Gastroesophageal sphincter (tissue), 3 donors: Measurements from ENCODE around the gene PHACTR1.

ENCODE experiments used
- EP300 ChIP-seq: sonication (generic); formaldehyde crosslinking; IDR thresholded peaks from one replicate; pipeline ENCODE4 v1.6.1; 2017; ENCODE audit warnings: antibody characterized with exemption, mild to moderate bottlenecking
- POLR2A ChIP-seq, 2 donors: fragments of 450-650 bp; IDR thresholded peaks; one replicate each; pipeline ENCODE4 v1.6.1; 2017; ENCODE audit warnings: antibody characterized with exemption in 2 of 2, mild to moderate bottlenecking in 2 of 2, moderate library complexity in 1 of 2
- POLR2AphosphoS5 ChIP-seq: sonication (generic); formaldehyde crosslinking; IDR thresholded peaks from one replicate; pipeline ENCODE4 v1.6.1; 2017; ENCODE audit warnings: antibody characterized with exemption
- TF ChIP-seq, protein P1 (sequence below), 4 experiments: fragments of 200-600 bp in 2 of 4; fragments of 450-650 bp in 2 of 4; sonication (generic) in 1 of 4; IDR thresholded peaks; one replicate each; pipeline ENCODE4 v1.5.1; 2017 to 2019; ENCODE audit warnings: antibody characterized with exemption in 4 of 4, mild to moderate bottlenecking in 2 of 4, moderate library complexity in 2 of 4

DNA sequence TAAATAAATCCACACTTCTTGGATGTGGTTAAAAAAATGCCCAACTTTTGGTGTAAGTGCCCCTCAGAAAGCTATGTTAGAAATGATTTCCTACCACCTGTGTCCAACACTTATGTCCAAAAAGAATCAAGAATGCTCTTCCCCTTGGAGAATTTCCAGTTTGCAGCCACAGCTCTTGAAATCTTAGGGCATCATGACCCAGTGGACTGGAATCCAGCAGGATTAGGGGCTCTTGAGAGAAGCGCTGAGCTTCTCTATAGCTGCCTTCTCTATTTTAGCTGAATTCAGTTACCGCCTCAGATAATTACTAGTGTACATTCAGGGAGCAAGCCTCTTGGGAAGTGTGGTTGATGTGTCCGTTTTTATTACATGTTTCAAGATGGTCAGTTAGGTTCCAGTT lies 2.5 kb downstream of the PHACTR1 start:
- TF ChIP-seq, protein P1, sequence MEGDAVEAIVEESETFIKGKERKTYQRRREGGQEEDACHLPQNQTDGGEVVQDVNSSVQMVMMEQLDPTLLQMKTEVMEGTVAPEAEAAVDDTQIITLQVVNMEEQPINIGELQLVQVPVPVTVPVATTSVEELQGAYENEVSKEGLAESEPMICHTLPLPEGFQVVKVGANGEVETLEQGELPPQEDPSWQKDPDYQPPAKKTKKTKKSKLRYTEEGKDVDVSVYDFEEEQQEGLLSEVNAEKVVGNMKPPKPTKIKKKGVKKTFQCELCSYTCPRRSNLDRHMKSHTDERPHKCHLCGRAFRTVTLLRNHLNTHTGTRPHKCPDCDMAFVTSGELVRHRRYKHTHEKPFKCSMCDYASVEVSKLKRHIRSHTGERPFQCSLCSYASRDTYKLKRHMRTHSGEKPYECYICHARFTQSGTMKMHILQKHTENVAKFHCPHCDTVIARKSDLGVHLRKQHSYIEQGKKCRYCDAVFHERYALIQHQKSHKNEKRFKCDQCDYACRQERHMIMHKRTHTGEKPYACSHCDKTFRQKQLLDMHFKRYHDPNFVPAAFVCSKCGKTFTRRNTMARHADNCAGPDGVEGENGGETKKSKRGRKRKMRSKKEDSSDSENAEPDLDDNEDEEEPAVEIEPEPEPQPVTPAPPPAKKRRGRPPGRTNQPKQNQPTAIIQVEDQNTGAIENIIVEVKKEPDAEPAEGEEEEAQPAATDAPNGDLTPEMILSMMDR (IDR thresholded peaks at IDR 0.05) = no peak
- TF ChIP-seq POLR2A (IDR thresholded peaks at IDR 0.05) (no peak), EP300 (no peak), POLR2AphosphoS5 (no peak)
